ENCODE results near the gene DIP2C.
"Not testable (repeated sequence)": the region's sequence is repeated elsewhere in the genome, so short reads cannot be mapped to it uniquely, and the experiment has no call there.

The DIP2C gene

GRCh38 chr10:470339-471003 is 219.0 kb downstream of the DIP2C start:
- peak in 1 of 2 donors; percentile 8 for DNase-seq

- no peak for DNase-seq
These were observed 219.5 kb downstream of the DIP2C start for GRCh38 chr10:469947-470338.

DNA sequence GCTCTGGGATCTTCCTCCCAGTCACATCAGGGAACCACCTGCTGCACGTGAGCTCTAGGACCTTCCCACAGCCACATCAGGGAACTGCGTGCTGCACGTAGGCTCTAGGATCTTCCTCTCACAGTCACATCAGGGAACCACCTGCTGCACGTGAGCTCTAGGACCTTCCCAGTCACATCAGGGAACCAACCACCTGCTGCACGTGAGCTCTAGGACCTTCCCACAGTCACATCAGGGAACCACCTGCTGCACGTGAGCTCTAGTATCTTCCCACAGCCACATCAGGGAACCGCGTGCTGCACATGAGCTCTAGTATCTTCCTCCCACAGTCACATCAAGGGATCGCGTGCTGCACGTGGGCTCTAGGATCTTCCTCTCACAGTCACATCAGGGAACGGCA is 229.7 kb downstream of the DIP2C start:
- no peak for DNase-seq

DNA sequence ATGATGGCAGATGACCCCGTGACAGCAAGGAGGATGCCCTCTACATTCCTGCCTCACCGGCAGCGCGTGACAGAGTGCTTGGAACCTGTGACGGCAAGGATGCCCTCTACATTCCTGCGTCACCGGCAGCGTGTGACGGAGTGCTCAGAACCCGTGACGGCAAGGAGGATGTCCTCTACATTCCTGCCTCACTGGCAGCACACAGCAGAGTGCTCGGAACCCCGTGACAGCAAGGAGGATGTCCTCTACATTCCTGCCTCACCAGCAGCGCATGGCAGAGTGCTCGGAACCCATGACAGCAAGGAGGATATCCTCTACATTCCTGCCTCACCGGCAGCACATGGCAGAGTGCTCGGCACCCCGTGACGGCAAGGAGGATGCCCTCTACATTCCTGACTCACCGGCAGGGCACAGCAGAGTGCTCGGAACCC is 231.0 kb downstream of the DIP2C start:
- no peak for DNase-seq

DNA sequence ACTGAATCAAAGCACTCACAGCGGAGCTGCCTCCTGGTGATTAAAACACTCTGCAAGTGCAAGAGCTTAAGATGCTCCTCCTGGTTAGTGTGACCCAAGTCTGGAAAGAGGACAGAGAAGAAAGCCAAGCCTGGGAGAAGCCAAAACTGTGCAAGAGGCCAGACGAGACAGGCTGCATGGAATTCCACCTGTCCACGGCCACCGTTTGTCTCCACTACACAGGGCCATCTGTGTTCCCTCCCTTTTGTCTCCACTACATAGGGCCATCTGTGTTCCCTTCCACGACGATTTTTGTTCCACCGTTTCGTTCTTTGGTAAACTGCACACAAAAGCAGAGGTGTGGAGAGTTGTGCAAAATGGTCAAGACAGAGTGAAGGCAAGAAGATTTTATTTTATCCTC is 233.0 kb downstream of the DIP2C start:
- DNase-seq: no peak

DNA sequence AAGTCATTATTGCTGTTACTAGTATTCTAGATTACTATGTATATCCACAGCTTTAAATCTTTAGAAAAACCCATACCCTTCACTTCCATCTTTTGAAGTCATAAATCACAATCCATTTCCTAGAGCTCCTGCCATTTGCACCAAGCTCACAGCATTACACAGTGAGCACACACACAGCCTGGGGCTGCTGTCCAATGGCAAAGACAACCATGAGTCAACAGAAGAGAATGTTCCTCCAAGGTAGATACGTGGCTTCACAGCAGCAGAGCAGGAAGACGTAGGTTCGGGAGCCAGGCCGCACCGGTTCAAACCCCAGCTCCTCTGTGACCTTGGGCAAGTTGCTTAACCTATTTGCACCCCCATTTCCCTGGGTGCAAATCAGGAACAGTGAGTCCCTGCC is 234.6 kb downstream of the DIP2C start:
- DNase-seq: no peak

DNA sequence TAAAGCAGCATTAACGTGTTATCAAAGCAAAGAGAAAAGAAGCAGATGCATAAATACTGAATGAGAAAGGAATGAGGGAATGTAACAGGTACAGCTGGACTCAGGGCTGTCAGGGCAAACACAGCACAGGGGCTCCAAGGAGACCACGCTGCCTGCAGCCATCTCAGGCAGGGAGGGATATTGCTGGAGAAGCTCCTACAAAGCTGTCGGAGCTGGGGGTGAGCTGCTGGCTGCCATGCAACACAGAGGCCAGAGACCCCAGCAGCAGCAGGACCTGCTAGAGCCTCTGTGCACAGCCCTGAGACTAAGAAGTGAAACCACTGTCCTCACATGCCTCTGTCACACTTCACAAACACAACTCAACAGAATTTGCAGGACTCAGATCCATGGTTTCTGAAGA is 235.8 kb downstream of the DIP2C start:
- no peak for DNase-seq

GRCh38 chr10:452512-453426 is 236.7 kb downstream of the DIP2C start:
- DNase-seq: no peak

- no peak for DNase-seq
These were observed 237.6 kb downstream of the DIP2C start for GRCh38 chr10:451856-452255.

DNA sequence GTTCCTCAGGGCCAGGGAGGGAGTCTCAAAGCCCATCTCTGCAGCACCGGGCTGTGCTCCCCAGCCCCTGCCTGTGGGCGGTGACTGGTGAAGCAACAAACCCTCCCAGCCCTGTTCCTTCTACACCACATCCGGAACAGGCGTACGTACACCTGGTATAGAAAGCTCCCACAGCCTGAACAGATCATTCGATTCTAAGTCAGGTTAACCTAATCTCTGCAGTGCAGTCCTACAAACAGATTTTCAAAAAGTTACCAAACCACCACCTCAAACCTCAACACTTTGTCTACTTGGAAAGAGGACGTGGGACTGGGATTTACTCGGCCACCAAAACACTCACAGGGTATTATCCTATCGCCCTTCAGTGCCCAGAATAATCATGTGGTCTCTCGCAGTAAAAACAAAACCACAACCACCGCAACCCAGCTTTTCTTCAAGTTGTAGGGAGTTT is 238.4 kb downstream of the DIP2C start:
- peak; percentile 34 to 41 for DNase-seq

DNA sequence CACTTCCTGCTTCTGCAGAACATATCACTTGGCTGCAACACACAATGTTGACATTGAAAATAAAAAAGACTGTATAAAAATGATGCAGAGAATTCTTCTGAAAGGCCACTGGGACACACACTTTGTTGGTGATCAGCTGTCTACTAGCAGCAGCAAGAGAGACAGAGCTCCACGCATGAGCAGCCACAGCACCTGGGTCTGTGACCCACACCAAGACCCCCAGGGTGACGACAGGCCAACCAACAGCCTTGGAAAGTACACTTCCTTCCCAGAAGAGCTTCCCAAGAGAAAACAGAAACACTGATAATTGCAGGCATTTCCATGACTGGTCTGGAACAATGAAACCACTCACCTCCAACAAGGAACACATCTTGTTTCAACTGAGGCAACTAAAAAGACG is 239.0 kb downstream of the DIP2C start:
- no peak for DNase-seq

- DNase-seq: not testable (repeated sequence)
These were observed 240.1 kb downstream of the DIP2C start for GRCh38 chr10:449331-449730.

- no peak for DNase-seq
These were observed 246.0 kb downstream of the DIP2C start for GRCh38 chr10:443459-443858.

DNA sequence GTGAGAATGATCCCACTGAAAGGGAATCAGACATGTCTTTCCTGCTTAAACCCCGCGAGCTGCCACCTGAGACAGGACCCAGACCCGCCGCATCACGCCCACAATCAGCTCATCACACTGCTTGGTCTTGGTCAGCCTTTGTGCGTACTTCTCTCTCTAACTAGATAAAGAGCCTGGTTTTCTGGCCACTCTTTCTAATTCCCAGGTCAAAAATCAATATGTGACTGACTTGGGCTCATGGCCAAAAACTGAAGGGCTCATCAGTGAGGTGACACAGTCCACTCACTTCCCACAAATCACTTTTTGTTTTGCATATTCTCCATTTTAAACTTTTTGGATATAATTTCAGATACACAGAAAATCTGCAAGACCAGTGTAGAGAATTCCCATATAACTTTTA is 247.3 kb downstream of the DIP2C start:
- DNase-seq: no peak

- DNase-seq: no peak
These were observed 247.8 kb downstream of the DIP2C start for GRCh38 chr10:441659-442058.

GRCh38 chr10:440127-440526 is 249.3 kb downstream of the DIP2C start:
- no peak for DNase-seq

- no peak for DNase-seq
These were observed 251.6 kb downstream of the DIP2C start for GRCh38 chr10:437698-438490.

DNA sequence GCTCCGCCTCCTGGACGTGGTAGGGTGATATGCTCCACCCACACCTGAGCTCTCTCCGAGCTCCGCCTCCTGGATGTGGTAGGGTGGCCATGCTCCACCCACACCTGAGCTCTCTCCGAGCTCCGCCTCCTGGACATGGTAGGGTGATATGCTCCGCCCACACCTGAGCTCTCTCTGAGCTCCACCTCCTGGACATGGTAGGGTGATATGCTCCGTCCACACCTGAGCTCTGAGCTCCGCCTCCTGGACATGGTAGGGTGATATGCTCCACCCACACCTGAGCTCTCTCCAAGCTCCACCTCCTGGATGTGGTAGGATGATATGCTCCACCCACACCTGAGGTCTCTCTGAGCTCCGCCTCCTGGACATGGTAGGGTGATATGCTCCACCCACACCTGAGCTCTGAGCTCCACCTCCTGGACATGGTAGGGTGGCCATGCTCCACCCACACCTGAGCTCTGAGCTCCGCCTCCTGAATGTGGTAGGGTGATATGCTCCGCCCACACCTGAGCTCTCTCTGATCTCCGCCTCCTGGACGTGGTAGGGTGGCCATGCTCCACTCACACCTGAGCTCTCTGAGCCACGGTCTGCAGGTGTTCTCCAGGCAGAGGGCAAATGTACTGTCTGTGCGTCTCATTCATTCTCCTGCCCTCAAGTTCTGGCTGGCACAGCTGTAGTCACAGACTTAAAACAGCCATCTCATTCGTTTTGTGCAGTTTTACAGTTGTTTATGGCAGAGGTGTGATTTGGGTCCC is 252.4 kb downstream of the DIP2C start:
- no peak for DNase-seq

GRCh38 chr10:436013-436697 is 253.3 kb downstream of the DIP2C start:
- no peak for DNase-seq

DNA sequence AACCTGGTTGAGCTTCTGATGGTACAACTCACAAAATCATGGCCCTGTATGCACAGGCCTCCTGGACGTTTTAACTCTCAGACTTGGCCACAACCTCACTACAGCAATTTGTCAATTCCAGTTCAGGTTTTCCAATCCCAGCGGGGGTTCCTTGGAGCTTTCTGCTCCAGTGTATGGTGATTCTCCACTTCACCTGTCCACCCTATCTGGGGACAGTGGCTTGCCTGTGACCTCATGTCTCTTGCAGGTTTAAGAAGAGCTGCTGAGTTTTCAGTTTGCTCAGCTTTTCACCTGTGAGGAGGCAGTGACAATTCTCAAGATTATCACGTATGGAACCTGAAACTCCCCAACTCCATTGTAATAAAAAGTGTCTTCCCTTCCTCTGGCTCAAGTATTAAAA is 254.1 kb downstream of the DIP2C start:
- DNase-seq: no peak

DNA sequence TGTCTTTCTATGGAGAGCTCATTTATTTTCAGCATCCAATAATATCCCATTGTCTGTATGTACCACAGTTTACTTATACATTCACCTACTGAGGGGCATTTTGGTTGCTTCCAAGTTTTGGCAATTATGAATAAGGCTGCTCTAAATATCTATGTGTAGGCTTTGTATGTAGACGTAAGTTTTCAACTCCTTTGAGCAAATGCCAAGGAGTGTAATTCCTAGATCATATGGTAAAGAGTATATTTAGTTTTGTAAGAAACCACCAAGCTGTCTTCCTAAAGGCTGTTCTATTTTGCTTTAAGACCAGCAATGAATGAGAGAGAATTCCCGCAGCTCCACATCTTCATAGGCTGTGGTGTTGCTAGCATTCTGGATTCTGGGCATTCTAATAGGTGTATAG is 259.8 kb downstream of the DIP2C start:
- DNase-seq: no peak
